ENCODE data around the gene NF2.

DNA sequence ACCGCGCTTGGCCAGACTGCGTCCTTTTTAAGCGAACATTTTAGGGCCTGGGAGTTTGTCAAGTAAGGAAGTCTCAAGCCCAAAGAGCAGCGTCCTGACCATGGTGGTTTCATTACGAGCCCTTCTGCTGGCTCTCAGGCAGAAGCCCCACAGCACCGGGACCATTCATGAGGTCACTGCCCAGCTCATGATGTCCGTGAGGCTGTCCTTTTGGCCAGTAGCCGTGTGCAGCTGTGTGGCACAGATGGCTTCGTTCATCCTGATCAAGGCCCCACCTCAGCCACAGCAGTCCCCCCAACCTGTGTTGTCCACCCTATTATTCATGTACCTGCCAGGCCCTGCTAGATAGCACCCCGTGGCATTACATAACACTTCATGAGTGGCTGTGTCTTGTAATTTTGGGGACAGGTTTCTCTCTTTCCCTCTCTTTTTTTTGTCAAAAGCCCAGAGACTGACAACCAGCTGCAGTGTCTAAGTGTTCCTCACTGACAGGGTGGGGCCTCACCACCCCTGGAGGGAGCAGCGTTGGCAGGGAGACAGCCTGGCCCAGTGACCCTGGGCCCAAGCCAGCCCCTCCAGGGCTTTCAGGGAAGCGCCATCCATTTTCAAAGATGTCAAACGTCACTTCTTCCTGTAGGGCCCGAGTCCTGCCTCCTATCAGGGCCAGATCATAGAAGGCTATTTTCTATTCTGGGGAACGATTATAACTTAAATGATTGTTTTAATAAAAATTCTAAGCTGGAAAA lies 94.6 kb downstream of the NF2 start:
- TF ChIP-seq, protein P1, sequence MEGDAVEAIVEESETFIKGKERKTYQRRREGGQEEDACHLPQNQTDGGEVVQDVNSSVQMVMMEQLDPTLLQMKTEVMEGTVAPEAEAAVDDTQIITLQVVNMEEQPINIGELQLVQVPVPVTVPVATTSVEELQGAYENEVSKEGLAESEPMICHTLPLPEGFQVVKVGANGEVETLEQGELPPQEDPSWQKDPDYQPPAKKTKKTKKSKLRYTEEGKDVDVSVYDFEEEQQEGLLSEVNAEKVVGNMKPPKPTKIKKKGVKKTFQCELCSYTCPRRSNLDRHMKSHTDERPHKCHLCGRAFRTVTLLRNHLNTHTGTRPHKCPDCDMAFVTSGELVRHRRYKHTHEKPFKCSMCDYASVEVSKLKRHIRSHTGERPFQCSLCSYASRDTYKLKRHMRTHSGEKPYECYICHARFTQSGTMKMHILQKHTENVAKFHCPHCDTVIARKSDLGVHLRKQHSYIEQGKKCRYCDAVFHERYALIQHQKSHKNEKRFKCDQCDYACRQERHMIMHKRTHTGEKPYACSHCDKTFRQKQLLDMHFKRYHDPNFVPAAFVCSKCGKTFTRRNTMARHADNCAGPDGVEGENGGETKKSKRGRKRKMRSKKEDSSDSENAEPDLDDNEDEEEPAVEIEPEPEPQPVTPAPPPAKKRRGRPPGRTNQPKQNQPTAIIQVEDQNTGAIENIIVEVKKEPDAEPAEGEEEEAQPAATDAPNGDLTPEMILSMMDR (IDR thresholded peaks at IDR 0.05), result no peak
- TF ChIP-seq POLR2AphosphoS5 (IDR thresholded peaks at IDR 0.05), result no peak

Measured in gastroesophageal sphincter (tissue), 3 donors.